Measurements from ENCODE around the gene DBNDD1. TPM values are rescaled to one million over a fixed set of nuclear protein-coding genes. Genes with fewer than 3 reads are reported as not detected.

Gene DBNDD1
- total RNA-seq, 6 experiments from 2014 or later: 2.6 to 17.5 (median 7.6) TPM

DNA sequence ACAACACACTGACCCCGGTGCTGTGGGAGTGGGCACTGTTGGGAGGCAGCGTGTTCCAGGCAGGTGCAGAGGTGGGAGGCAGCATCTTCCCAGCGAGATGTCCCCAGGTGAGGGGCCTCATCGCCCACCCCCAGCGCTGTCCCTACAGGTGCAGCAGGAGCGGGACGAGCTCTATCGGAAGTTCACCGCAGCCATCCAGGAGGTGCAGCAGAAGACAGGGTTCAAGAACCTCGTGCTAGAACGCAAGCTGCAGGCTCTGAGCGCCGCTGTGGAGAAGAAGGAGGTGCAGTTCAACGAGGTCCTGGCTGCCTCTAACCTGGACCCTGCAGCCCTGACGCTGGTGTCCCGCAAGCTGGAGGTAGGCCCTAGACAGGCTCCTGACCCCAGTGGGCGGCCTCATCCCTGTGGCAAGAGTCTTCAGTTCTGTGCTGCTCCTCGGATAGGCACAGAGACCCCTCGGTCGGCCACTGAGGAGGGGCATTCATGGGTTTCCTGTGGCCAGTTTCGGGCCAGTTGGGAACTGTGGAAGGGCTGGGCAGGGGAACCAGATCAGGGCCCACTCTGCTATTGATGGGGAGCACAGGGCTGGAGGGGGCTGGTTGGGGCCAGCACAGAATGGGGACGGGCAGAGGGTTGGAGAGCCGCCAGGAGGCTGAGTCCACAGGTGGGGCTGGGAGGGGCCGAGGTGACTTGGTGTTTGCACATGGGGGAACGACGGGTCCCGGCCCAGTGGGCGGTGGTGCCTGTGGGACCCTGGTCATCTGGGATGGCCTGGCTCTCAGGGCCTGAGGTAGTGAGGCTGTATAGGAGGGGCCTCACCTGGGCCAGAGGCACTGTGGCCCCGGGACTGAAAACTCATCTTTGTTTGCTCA, 21.1 kb upstream of the DBNDD1 start:
- no peaks in the 10 kb centered on the region for H3K4me1 ChIP-seq
- ATAC-seq (peak in 1 of 4 donors; percentile 3), DNase-seq (no peak)
- no peak overlapping the region for H3K27ac ChIP-seq
- no peaks in the 10 kb centered on the region for H3K27me3 ChIP-seq
- no peaks in the 10 kb centered on the region for H3K9me3 ChIP-seq
- H3K4me3 ChIP-seq: no peak overlapping the region
- TF ChIP-seq, protein P1, sequence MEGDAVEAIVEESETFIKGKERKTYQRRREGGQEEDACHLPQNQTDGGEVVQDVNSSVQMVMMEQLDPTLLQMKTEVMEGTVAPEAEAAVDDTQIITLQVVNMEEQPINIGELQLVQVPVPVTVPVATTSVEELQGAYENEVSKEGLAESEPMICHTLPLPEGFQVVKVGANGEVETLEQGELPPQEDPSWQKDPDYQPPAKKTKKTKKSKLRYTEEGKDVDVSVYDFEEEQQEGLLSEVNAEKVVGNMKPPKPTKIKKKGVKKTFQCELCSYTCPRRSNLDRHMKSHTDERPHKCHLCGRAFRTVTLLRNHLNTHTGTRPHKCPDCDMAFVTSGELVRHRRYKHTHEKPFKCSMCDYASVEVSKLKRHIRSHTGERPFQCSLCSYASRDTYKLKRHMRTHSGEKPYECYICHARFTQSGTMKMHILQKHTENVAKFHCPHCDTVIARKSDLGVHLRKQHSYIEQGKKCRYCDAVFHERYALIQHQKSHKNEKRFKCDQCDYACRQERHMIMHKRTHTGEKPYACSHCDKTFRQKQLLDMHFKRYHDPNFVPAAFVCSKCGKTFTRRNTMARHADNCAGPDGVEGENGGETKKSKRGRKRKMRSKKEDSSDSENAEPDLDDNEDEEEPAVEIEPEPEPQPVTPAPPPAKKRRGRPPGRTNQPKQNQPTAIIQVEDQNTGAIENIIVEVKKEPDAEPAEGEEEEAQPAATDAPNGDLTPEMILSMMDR (IDR thresholded peaks at IDR 0.05): no peak
- no peak for TF ChIP-seq POLR2A (IDR thresholded peaks at IDR 0.05)
- H3K36me3 ChIP-seq: peaks cover 0 to 23% (median 3%) of the 10 kb centered on the region in 4 donors
- WGBS (ENCODE audit: insufficient coverage, low coverage, low lambda C conversion rate, missing lambda C conversion rate): 95% methylated on average over 13 of the region's 29 CpGs
- intact Hi-C loops (cut with DNase I): no loop called here

DNA sequence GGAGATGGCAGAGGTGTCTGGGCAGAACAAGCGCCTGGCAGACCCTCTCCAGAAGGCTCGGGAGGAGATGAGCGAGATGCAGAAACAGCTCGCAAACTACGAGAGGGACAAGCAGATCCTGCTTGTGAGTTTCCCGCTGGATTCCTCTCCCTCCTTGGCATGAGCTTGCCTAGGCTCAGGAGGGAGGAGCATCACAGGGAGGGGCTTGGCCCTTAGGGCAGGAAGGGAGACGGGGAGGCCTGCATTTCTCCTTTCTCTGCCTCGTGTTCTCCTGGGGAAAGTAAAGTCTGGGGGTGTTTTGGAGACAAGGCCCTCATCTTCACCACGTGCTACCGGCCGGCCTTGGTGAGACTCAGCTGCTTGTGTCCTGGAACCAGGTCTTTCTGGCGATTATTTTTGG, 18.0 kb upstream of the DBNDD1 start:
- Histone ChIP-seq H3K36me3 (peaks cover 0 to 11% (median under 1%) of the 10 kb centered on the region in 4 donors), H3K27me3 (no peaks in the 10 kb centered on the region), H3K27ac (no peak overlapping the region), H3K4me3 (no peak overlapping the region), H3K4me1 (no peaks in the 10 kb centered on the region), H3K9me3 (no peaks in the 10 kb centered on the region)
- no peak for DNase-seq
- no peak for TF ChIP-seq POLR2A (IDR thresholded peaks at IDR 0.05)
- ATAC-seq: no peak
- intact Hi-C loops (cut with DNase I): no loop called here
- WGBS (ENCODE audit: insufficient coverage, low coverage, low lambda C conversion rate, missing lambda C conversion rate): 100% methylated on average over 6 of the region's 12 CpGs

DNA sequence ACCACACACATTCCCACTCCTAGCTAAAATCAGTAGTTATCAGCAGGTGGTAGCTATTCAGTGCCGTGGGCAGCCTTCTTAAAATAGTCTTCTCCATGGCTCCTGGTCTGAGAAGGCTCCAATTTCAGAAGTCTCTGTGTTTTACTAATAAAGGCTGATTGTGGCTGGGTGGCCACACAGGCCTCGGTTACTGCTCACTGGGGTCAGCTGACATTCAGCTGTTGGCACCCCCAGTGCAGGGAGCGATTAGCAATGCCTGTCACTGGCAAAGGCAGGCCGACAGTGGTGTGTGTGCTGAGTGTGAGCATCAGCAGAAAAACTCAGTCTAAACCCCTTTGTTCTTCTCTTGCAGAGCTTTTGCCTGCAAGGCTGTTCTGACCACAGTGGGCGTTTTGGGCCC, 16.6 kb upstream of the DBNDD1 start:
- DNase-seq (no peak), ATAC-seq (no peak)
- Histone ChIP-seq H3K27ac (no peak overlapping the region), H3K4me1 (no peaks in the 10 kb centered on the region), H3K4me3 (no peak overlapping the region), H3K27me3 (no peaks in the 10 kb centered on the region), H3K9me3 (no peaks in the 10 kb centered on the region), H3K36me3 (peaks cover 0 to 8% (median 0%) of the 10 kb centered on the region in 4 donors)
- TF ChIP-seq, protein P1 (IDR thresholded peaks at IDR 0.05): no peak
- no peak for TF ChIP-seq POLR2A (IDR thresholded peaks at IDR 0.05)
- intact Hi-C loops (cut with DNase I): no loop called here
- 83% methylated on average over 1 of the region's 5 CpGs for WGBS (ENCODE audit: insufficient coverage, low coverage, low lambda C conversion rate, missing lambda C conversion rate)

DNA sequence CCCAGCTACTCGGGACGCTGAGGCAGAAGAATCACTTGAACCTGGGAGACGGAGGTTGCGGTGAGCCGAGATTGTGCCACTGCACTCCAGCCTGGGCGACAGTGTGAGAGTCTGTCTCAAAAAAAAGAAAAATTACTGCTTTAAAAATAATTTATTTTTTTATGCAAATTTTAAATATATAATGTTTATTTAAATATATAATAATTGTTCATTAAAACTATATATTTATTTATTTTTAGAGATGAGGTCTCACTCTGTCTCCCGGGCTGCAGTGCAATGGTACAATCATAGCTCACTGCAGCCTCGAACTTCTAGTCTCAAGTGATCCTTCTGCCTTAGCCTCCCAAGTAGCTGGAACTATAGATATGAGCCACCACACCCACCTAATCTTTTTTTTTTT, 15.2 kb upstream of the DBNDD1 start:
- intact Hi-C loops (cut with DNase I): no loop called here
- WGBS (ENCODE audit: insufficient coverage, low coverage, low lambda C conversion rate, missing lambda C conversion rate): 62% methylated on average over 3 of the region's 8 CpGs
- Histone ChIP-seq H3K9me3 (no peaks in the 10 kb centered on the region), H3K4me3 (no peak overlapping the region), H3K36me3 (peaks cover 0 to 8% (median 0%) of the 10 kb centered on the region in 4 donors), H3K4me1 (no peaks in the 10 kb centered on the region), H3K27ac (no peak overlapping the region), H3K27me3 (no peaks in the 10 kb centered on the region)
- DNase-seq: no peak
- no peak for TF ChIP-seq POLR2A (IDR thresholded peaks at IDR 0.05)
- TF ChIP-seq, protein P1 (IDR thresholded peaks at IDR 0.05): no peak
- no peak for ATAC-seq

DNA sequence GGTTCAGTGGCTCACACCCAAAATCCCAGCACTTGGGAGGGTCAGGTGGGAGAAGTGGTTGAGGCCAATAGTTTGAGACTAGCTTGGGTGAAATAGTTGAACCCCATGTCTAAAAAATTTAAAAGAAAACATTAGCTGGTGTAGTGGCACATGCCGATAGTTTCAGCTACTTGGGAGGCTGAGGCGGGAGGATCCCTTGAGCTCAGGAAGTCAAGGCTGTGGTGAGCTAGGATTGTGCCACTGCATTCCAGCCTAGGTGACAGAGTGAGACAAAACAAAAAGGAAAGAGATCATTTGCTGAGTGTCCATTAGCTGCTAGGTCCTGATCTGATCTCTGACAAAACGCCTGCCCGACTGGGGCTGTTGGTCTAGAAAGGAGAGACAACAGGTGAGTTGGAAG, 14.1 kb upstream of the DBNDD1 start:
- no peaks in the 10 kb centered on the region for H3K27me3 ChIP-seq
- H3K27ac ChIP-seq: no peak overlapping the region
- TF ChIP-seq, protein P1 (IDR thresholded peaks at IDR 0.05): no peak
- no peak for TF ChIP-seq POLR2A (IDR thresholded peaks at IDR 0.05)
- H3K9me3 ChIP-seq: no peaks in the 10 kb centered on the region
- peaks cover 0 to 8% (median 0%) of the 10 kb centered on the region in 4 donors for H3K36me3 ChIP-seq
- H3K4me1 ChIP-seq: no peaks in the 10 kb centered on the region
- intact Hi-C loops (cut with DNase I): no loop called here
- DNase-seq: no peak
- no peak for ATAC-seq
- WGBS (ENCODE audit: insufficient coverage, low coverage, low lambda C conversion rate, missing lambda C conversion rate): 83% methylated on average over 4 of the region's 4 CpGs
- no peak overlapping the region for H3K4me3 ChIP-seq
